Activated CD4-positive, alpha-beta memory T cell treated with anti-CD3 and anti-CD28 coated beads, Interleukin-2, amount 10 ng/mL, durations not matched to agents 7 days and 5 days (primary cell): ENCODE results near the gene GALNTL6. TPM values are rescaled to one million over a fixed set of nuclear protein-coding genes. Genes with fewer than 3 reads are reported as not detected.

Experiments
- CTCF ChIA-PET: fragments of 350-600 bp; sonication (Branson Sonifier 250); formaldehyde crosslinking; loops from one replicate; lab custom pipeline; 2021; ENCODE audit warnings: antibody characterized with exemption, inconsistent platforms; lab: Charles Lee
- POLR2A ChIA-PET: fragments of 350-600 bp; sonication (Branson Sonifier 250); formaldehyde crosslinking; loops from one replicate; lab custom pipeline; 2021; ENCODE audit warnings: antibody characterized with exemption; lab: Charles Lee
- DNase-seq: peaks from one replicate; pipeline ENCODE4 v3.0.0-alpha.2; 2020
- H3K27ac Mint-ChIP-seq: one replicate; pipeline ENCODE4 v1.8.0; 2021; ENCODE audit warnings: mild to moderate bottlenecking, mixed read lengths
- H3K27me3 Mint-ChIP-seq: one replicate; pipeline ENCODE4 v1.8.0; 2021; ENCODE audit warnings: mixed read lengths
- H3K36me3 Mint-ChIP-seq: one replicate; pipeline ENCODE4 v1.8.0; 2021; ENCODE audit warnings: low read depth, mixed read lengths
- H3K4me1 Mint-ChIP-seq: one replicate; pipeline ENCODE4 v1.8.0; 2021; ENCODE audit warnings: mixed read lengths
- H3K4me3 Mint-ChIP-seq: one replicate; pipeline ENCODE4 v1.8.0; 2021; ENCODE audit warnings: mild to moderate bottlenecking, mixed read lengths
- H3K9me3 Mint-ChIP-seq: one replicate; pipeline ENCODE4 v1.8.0; 2021; ENCODE audit warnings: mixed read lengths
- total RNA-seq, 2 experiments: library from RNA; stranded (reverse); gene quantifications; one replicate each; pipeline ENCODE4 v1.2.3, GENCODE V29; 2021

The GALNTL6 gene
- total RNA-seq, 2 experiments from 2014 or later = not detected

DNA sequence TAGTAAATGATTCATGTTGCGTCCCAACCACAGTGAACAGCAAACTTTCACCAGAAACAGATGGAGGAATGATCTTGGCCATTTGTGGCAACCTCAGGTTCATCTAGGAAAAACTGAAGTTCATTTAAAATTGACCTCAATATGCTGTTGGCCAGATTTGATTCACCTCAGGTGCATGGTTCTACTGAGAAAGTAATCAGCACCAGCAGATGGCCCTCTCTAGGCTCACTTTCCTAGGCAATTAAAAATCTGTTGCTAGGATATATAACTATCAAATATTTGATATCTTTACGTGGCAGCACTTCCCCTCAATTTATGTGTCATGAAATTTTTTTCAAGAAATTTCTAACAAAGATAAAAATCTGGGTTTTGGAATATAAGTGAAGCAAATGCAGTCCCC, 344.7 kb downstream of the GALNTL6 start:
- POLR2A ChIA-PET = no interaction called here
- no peak overlapping the region for H3K4me3 Mint-ChIP-seq
- CTCF ChIA-PET = no interaction called here

DNA sequence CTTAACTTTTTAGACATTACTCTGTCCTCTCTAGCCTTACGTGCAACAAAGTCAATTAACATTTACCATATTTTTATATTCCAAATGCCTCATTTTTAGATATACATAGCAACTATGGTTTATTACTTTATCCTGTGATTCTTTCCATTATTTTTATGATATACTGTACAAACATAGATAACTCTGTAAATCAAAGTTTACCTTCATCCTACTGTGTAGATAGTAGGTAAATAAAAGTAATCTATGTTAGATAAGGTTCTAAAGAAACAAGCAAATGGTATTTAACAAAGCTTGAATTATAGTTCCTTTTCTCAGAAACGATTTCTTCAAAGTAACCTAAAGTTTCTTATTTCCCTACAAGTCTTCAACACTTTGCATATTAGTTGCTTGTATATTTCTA, 350.0 kb downstream of the GALNTL6 start:
- ChIA-PET CTCF (no interaction called here), POLR2A (no interaction called here)
- Mint-ChIP-seq H3K27ac (no peak overlapping the region), H3K9me3 (peaks cover under 1% of the 10 kb centered on the region), H3K27me3 (no peaks in the 10 kb centered on the region), H3K4me1 (no peaks in the 10 kb centered on the region), H3K4me3 (no peak overlapping the region), H3K36me3 (no peaks in the 10 kb centered on the region)
- DNase-seq = no peak

More for the DNA sequence above, 344.7 kb downstream of the GALNTL6 start:
- no peaks in the 10 kb centered on the region for H3K9me3 Mint-ChIP-seq
- no peaks in the 10 kb centered on the region for H3K36me3 Mint-ChIP-seq
- no peaks in the 10 kb centered on the region for H3K4me1 Mint-ChIP-seq
- no peak for DNase-seq
- no peaks in the 10 kb centered on the region for H3K27me3 Mint-ChIP-seq
- H3K27ac Mint-ChIP-seq = no peak overlapping the region

DNA sequence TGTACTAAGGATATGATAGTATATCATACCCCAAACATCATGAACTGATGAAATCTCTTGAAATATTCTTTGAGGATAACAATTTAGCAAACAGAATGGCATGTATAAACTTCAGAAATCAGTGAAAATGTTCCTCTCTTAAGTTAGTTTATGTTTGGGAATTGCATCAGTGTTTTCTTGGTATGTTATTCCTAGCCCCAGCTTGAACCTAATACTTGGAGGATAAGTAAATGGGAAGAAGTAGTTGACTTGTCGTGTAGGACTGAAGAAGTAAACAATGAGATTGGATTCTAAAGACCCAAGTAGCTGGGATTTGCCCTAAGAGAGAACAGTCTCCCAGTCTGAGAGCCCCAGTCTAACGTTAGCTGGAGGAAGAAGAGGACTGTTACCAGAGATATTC, 355.7 kb downstream of the GALNTL6 start:
- H3K36me3 Mint-ChIP-seq = no peaks in the 10 kb centered on the region
- H3K27ac Mint-ChIP-seq = no peak overlapping the region
- H3K4me1 Mint-ChIP-seq = no peaks in the 10 kb centered on the region
- ChIA-PET POLR2A (no interaction called here), CTCF (interaction anchor here (0.6 kb wide), 1 partner anchor 107 kb away, joined by 3 read pairs; no protein-coding TSS in a partner anchor)
- DNase-seq = no peak
- peaks cover 9% of the 10 kb centered on the region for H3K9me3 Mint-ChIP-seq
- no peaks in the 10 kb centered on the region for H3K27me3 Mint-ChIP-seq
- H3K4me3 Mint-ChIP-seq = no peak overlapping the region

DNA sequence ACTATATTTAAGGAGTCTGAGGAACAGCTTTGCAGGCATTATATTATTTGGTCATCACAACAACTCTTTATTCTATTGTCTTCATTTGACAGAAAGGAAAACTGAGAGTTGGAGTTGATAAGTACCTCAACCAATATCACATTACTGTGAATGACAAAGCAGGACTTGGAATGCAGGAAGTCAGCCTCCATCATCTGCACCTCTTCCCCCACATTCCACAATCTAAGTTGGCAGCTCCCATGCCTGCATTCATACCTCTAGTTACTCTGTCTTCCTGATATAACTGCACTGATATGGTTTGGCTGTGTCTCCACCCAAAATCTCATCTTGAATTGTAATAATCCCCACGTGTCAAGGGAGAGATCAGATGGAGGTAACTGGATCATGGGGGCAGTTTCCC, 356.7 kb downstream of the GALNTL6 start:
- Mint-ChIP-seq H3K27me3 (no peaks in the 10 kb centered on the region), H3K4me1 (no peaks in the 10 kb centered on the region), H3K4me3 (no peak overlapping the region), H3K36me3 (no peaks in the 10 kb centered on the region), H3K27ac (no peak overlapping the region), H3K9me3 (peaks cover 9% of the 10 kb centered on the region)
- DNase-seq = no peak
- ChIA-PET CTCF (no interaction called here), POLR2A (no interaction called here)

DNA sequence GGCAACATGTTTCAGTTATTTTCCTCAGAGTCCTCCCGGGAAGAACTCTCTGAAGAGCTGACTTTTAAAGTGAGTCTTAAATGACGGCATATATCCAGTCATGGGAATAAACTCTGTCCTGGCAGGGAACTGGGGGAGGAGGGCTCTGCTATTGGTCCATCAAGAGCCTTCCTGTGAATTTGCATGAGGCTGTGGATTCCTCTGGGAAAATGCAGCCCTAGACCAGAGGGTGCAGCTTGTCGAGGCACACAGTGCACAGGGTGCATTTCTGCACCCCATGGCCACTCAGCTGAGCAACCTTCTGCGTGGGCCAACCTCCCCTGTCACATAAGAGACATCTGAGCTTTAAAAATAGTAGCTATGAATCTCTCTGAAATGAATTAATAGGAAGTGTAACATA, 360.0 kb downstream of the GALNTL6 start:
- H3K4me1 Mint-ChIP-seq = no peaks in the 10 kb centered on the region
- H3K27ac Mint-ChIP-seq = no peak overlapping the region
- H3K27me3 Mint-ChIP-seq = no peaks in the 10 kb centered on the region
- peaks cover 9% of the 10 kb centered on the region for H3K9me3 Mint-ChIP-seq
- no peak overlapping the region for H3K4me3 Mint-ChIP-seq
- H3K36me3 Mint-ChIP-seq = no peaks in the 10 kb centered on the region
- ChIA-PET CTCF (no interaction called here), POLR2A (no interaction called here)
- DNase-seq = no peak

DNA sequence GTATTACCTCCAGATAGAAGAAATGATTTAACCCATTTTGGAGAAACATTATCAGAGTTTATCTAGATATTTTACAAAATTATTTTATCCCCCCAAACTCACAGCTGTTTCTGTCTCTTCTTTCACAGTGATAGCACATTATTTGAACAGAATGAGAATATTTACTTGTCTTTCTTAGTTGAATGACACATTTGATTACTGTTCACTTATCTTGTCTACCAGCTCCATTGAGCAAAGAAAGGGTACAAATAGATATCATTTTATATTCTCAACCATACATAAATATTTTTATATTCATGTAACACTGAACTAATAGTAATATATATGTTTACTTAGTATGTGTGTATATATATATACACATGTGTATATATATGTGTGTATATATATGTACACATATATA, 364.2 kb downstream of the GALNTL6 start:
- Mint-ChIP-seq H3K27me3 (no peaks in the 10 kb centered on the region), H3K36me3 (no peaks in the 10 kb centered on the region), H3K4me3 (no peak overlapping the region), H3K4me1 (no peaks in the 10 kb centered on the region), H3K9me3 (peaks cover 5% of the 10 kb centered on the region), H3K27ac (no peak overlapping the region)
- CTCF ChIA-PET = no interaction called here
- POLR2A ChIA-PET = no interaction called here
- no peak for DNase-seq

DNA sequence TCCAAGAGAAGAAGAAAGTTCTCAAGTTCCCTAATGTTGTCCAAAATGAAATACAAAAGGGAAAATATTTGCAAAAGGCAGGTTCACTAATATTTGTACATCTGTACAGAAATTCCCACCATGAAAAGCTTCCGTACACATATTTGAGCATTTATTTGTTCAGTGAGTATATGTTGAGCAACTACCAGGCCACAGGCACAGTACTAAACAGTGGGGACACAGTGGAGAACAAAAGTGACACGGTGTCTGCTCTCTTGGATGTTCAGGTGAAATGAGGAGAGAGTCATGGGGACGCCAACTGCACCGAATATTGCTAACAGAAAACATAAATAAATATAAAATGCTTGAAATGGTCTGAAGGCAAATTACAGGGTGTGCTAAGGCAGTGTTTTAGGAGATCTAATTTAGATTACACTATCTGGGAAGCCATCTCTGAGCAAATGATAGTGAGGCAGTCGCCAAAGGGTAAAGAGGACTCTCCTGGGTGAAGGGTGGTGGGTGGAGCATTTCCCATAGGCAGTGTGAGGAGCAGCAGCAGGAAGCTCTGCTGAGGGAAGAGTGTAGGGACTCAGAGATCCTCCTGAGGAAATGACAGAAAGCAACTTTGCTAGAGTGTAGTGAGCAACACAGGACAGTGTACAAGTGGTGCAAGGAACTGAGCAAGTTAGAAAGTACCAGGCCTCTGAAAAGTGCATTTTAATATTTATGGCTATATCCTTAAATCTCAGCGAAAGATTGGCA, 375.2 kb downstream of the GALNTL6 start:
- Mint-ChIP-seq H3K36me3 (no peaks in the 10 kb centered on the region), H3K4me3 (no peak overlapping the region), H3K27ac (no peak overlapping the region), H3K27me3 (no peaks in the 10 kb centered on the region), H3K4me1 (no peaks in the 10 kb centered on the region), H3K9me3 (peaks cover 3% of the 10 kb centered on the region)
- DNase-seq = no peak
- ChIA-PET CTCF (no interaction called here), POLR2A (no interaction called here)

DNA sequence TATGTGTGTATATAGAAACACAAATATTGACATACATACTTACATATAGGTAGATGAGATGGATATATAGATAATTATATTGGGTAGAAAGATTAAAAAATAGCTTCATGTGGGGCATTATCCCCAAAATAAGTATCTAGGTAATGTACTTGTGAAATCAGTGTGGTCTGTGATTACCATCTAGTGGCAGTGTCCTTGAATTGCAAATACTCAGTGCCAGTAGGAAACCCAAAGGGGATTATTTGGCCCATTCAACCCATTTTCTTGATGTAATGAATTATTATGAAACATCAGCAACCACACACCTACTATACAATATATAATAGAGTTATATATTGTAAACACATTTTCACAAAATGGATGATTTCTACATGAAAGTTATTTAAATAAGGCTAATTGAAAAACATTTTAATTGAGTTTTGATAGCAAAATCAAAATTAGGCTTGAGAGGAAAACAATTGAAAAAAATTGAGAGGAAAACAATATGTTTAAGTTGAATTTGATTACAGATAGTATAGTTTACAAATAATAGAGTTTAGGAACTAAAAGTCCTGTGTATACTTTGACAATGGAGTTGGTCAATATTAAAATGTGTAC, 389.4 kb downstream of the GALNTL6 start:
- Mint-ChIP-seq H3K36me3 (no peaks in the 10 kb centered on the region), H3K27me3 (no peaks in the 10 kb centered on the region), H3K9me3 (peaks cover 2% of the 10 kb centered on the region), H3K4me1 (no peaks in the 10 kb centered on the region), H3K27ac (no peak overlapping the region), H3K4me3 (no peak overlapping the region)
- DNase-seq = no peak
- ChIA-PET POLR2A (no interaction called here), CTCF (no interaction called here)

DNA sequence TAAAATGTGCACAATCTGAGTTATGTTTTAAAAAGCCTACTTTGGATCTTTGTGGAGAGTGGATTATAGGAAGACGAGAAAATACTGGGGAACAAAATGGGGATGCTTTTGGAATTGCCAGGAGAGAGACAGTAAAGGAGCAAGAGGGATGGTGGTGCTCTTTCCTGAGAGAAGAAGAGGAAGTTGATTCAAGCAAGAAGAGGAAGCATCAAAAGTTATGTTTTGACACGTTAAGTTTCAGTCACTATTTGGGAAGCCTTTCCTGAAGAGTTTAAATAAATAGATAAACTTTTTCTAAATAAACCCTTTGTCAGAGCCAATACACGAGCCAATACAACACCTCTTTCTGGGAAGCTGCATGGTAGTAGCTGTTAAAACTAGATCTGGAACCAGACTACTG, 394.1 kb downstream of the GALNTL6 start:
- CTCF ChIA-PET = no interaction called here
- no peak overlapping the region for H3K27ac Mint-ChIP-seq
- no peak overlapping the region for H3K4me3 Mint-ChIP-seq
- H3K9me3 Mint-ChIP-seq = peaks cover 2% of the 10 kb centered on the region
- H3K27me3 Mint-ChIP-seq = no peaks in the 10 kb centered on the region
- H3K36me3 Mint-ChIP-seq = no peaks in the 10 kb centered on the region
- no peak for DNase-seq
- no peaks in the 10 kb centered on the region for H3K4me1 Mint-ChIP-seq
- POLR2A ChIA-PET = no interaction called here

DNA sequence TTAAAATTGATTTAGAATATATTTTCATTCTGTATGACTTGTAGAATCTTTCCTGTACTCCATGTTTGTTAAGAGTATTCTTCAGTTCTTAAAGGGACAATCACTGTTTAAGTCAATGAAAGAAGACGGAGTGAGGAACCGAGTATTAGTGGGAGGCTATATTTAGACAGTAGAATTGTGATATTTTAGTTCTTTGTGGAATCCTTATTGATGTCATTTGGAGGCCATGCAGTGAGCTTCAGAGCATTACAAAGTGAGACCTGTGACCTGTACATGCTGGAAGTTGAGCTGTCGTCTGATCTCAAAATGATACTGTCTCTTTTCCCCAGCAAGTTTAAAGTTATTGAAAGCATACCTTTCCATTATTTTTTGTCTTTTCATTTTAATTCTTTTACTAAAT, 394.7 kb downstream of the GALNTL6 start:
- peaks cover 2% of the 10 kb centered on the region for H3K9me3 Mint-ChIP-seq
- H3K4me1 Mint-ChIP-seq = no peaks in the 10 kb centered on the region
- ChIA-PET POLR2A (no interaction called here), CTCF (no interaction called here)
- no peak overlapping the region for H3K4me3 Mint-ChIP-seq
- DNase-seq = no peak
- no peaks in the 10 kb centered on the region for H3K36me3 Mint-ChIP-seq
- no peak overlapping the region for H3K27ac Mint-ChIP-seq
- H3K27me3 Mint-ChIP-seq = no peaks in the 10 kb centered on the region

DNA sequence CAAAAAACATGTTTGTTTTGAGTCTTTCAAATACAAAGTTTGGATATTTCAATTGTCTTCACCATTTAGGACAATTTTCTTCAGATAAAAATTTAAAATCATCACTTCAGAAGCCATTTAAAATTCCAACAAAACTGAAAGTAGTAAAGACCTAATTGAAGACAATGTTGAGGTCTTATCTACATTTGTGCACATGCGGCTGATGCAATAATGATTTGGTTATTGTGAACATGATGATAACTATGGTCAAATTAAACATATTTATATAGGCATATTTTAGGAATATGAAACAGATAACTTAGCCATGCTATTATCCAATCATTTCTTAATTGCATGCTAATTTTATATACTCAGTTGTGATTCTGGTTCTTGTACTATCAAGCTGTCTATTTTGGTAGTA, 407.5 kb downstream of the GALNTL6 start:
- H3K4me3 Mint-ChIP-seq = no peak overlapping the region
- peaks cover 3% of the 10 kb centered on the region for H3K9me3 Mint-ChIP-seq
- no peak for DNase-seq
- CTCF ChIA-PET = no interaction called here
- no peaks in the 10 kb centered on the region for H3K4me1 Mint-ChIP-seq
- H3K27me3 Mint-ChIP-seq = no peaks in the 10 kb centered on the region
- H3K36me3 Mint-ChIP-seq = no peaks in the 10 kb centered on the region
- no peak overlapping the region for H3K27ac Mint-ChIP-seq
- POLR2A ChIA-PET = no interaction called here

DNA sequence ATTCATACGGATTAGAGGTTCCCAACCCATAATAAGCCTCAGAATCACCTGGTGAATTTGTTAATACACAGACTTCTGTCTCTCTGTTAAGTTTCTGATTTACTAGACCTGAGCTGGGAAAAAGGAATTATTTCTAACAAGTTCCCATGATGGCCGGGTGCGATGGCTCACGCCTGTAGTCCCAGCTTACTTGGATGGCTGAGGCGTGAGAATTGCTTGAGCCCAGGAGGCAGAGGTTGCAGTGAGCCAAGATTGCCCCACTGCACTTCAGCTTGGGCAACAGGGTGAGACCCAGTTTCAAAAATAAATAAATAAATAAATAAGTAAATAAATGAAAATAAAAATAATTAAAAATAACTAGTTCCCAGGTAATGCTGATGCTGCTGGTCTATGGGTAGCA, 412.3 kb downstream of the GALNTL6 start:
- Mint-ChIP-seq H3K9me3 (peaks cover 7% of the 10 kb centered on the region), H3K4me1 (no peaks in the 10 kb centered on the region), H3K27ac (no peak overlapping the region), H3K36me3 (no peaks in the 10 kb centered on the region), H3K4me3 (no peak overlapping the region), H3K27me3 (no peaks in the 10 kb centered on the region)
- ChIA-PET POLR2A (no interaction called here), CTCF (no interaction called here)
- no peak for DNase-seq

DNA sequence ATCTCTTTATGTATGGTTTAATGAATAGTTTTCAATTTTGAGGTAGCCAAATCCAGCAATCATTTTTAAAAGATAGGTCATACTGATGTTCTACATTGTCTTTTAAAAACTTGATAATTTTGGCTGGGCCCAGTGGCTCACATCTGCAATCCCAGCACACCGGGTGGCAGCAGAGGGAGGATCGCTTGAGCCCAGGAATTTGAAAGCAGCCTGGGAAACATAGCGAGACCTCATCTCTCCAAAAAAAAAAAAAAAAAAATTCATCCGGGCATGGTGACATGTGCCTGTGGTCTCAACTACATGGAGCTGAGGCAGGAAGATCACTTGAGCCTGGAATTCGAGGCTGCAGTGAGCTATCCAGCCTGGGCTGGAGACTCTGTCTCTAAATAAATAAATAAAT, 419.8 kb downstream of the GALNTL6 start:
- no peaks in the 10 kb centered on the region for H3K27me3 Mint-ChIP-seq
- CTCF ChIA-PET = no interaction called here
- H3K4me3 Mint-ChIP-seq = no peak overlapping the region
- peaks cover 7% of the 10 kb centered on the region for H3K9me3 Mint-ChIP-seq
- no peak for DNase-seq
- POLR2A ChIA-PET = no interaction called here
- no peaks in the 10 kb centered on the region for H3K4me1 Mint-ChIP-seq
- no peaks in the 10 kb centered on the region for H3K36me3 Mint-ChIP-seq
- H3K27ac Mint-ChIP-seq = no peak overlapping the region

DNA sequence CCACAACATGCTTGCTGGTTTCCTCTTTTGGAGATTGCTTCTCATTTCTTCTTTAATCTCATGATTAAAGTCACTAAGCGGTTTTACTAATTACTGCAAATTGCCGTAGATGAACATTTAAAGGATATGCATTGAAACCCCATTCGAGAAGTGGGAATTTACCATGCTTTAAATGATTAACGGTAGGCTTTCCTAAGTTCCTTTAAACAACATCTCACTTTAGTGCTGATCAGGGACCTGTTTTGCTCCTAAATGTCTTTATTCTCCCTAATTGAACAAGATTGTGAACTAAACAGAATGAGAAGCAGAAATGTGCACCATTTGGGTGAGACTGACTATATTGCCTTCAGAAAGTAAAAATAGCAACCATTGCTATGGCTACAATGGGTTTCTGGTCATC, 430.3 kb downstream of the GALNTL6 start:
- ChIA-PET CTCF (no interaction called here), POLR2A (no interaction called here)
- no peak overlapping the region for H3K4me3 Mint-ChIP-seq
- no peak for DNase-seq
- no peak overlapping the region for H3K27ac Mint-ChIP-seq
- H3K4me1 Mint-ChIP-seq = no peaks in the 10 kb centered on the region
- peaks cover 10% of the 10 kb centered on the region for H3K9me3 Mint-ChIP-seq
- H3K27me3 Mint-ChIP-seq = no peaks in the 10 kb centered on the region
- no peaks in the 10 kb centered on the region for H3K36me3 Mint-ChIP-seq
